HG03139 (cell line): ENCODE results near the gene BARX2.
"Not testable (repeated sequence)": the region's sequence is repeated elsewhere in the genome, so short reads cannot be mapped to it uniquely, and the experiment has no call there.

ENCODE experiments used
- ATAC-seq: cut with Tn5 transposase; IDR thresholded peaks from one replicate; pipeline ENCODE4 v1.9.1; 2021; ENCODE audit not compliant: unreplicated experiment

BARX2 gene, protein sequence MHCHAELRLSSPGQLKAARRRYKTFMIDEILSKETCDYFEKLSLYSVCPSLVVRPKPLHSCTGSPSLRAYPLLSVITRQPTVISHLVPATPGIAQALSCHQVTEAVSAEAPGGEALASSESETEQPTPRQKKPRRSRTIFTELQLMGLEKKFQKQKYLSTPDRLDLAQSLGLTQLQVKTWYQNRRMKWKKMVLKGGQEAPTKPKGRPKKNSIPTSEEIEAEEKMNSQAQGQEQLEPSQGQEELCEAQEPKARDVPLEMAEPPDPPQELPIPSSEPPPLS

DNA sequence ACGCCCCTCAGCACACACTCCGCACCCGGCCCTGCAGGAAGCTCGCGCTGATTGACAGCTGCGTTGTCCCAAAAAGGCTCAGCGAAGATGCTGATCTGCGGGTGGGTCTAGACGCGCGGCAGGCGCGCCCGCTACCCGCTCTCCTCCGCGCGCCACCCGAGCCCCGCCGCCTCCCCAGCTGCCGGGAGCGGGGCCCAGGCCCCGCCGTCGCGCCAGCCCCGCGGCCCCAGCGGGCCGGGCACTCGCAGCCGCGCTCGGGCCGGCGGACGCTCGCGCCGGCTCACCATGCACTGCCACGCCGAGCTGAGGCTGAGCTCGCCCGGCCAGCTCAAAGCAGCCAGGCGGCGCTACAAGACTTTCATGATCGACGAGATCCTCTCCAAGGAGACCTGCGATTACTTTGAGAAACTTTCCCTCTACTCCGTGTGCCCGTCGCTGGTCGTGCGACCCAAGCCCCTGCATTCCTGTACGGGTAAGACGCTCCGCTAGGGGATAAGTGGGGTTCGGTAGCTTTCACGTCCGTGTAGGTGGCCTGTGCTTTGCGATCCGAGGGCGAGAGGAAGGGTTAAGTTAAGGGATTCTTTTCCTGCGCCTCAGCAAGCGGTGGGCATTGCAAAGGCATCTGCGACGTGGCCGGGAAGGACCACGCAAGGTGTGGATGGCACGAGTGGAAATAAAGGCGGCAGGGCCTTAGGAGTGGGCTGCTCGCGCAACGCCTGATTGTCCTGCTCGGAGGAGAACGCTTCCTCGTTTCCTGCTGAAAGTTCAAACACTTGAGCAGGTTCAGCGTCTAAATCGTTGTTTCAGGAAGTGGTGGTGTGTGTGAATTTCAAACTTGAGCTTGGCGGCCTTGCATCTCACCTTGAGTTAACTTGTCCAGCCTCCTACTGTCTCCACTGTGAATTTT is at the start of gene BARX2:
Gene BARX2 (plus strand): TSS at position 98 of the 907 bp plus-strand sequence. CDS start 188 bp downstream, at position 286.
- ATAC-seq, result no peak

DNA sequence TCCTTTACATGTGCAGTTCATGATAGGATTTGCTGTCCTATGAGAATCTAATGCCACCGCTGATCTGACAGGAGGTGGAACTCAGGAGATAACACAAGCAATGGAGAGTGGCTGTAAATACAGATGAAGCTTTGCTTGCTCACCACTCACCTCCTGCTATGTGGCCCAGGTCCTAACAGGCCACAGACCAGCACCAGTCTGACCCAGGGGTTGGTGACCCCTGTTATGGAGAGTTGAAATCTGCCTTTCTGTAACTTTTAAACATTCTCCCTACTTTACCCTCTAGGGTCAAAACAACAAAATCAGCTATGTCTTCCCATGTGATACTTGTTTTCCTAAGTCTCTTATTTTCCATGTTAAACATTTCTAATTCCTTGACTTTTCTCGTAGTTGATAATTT is 48.7 kb upstream of the BARX2 start:
- no peak for ATAC-seq

DNA sequence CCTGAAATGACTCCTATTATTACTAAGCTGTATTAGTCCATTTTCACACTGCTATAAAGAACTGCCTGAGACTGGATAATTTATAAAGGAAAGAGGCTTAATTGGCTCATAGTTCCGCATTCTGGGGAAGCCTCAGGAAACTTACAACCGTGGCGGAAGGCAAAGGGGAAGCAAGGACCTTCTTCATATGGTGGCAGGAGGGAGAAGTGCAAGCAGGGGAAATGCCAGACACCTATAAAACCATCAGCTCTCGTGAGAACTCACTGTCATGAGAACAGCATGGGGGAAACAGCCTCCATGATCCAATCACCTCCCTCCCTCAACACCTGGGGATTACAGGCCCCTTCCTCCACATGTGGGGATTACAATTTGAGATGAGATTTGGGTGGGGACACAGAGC is 47.9 kb upstream of the BARX2 start:
- not testable (repeated sequence) for ATAC-seq

DNA sequence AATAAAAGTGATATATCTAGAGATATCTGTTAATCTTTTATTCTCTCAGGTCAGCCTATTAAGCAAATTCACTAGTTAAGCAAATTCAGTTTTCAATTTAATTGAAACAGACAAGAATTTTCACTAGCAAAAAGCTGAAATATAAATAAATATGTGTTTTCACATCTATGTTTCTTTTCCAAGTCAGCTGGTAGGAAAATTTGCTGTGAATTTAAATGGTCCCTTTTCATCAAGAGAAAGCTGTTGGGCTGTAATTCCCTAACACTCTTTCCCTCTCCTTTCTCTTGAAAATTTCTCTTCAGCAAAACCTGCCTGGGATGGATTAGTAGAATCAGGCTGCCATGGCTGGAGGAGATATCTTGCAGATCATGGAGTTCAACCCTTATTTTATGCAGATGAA is 46.9 kb upstream of the BARX2 start:
- no peak for ATAC-seq

DNA sequence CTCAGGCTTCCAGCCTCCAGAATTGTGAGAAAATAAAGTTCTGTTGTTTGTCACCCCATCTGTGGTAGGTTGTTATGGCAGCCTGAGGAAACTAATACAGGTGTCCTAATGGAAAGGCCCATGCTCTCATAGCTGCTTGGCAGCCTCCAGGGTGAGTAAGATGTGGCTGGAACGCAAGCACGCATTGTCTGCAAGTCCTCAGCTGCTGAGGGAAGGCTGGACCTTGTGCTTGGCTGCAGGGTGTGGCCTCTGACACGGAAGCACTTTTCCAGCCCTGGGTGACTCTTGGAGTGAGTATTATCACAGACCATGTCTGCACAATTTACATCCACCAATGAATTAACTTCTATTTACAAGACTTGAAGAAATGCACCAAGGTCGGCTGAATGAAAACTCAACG is 44.4 kb upstream of the BARX2 start:
- ATAC-seq, result no peak

DNA sequence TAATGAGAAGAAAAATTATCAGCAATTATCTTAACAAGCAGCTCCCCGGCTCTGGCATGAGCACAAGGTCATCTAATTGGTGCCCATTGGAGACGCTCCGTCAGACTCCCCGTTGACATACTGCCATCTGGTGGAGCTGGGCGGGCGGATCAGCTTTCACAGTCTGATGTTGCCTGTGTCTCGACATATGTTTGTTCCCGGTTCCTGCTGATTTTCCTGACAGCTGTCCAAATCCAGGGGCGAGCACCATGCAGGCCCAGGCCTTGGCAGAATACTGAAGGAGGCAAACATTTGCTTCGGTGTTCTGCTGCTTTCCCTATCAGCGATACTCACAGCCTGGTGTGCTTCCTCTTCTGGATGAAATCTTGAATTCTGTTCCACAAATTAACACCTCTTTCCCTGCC is 43.8 kb upstream of the BARX2 start:
- ATAC-seq, result peak; percentile 83

DNA sequence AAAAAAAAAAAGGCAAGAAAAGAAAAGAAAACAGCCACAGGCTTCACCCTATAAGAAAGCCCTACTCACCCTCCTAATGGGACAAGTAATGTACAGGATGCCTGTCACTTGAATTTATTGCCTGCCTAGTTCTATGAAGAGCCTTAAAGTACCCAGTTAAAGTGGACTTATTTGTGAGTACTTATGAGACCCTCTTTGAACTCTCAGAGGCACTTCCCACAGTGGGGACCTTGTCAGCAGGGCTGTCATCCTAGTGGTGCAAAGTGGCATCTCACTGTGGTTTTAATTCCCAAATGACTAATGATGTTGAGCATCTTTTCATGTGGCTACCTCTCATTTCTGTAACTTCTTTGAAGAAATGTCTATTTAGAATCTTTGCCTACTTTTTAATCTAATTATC is 41.8 kb upstream of the BARX2 start:
- ATAC-seq, result no peak

DNA sequence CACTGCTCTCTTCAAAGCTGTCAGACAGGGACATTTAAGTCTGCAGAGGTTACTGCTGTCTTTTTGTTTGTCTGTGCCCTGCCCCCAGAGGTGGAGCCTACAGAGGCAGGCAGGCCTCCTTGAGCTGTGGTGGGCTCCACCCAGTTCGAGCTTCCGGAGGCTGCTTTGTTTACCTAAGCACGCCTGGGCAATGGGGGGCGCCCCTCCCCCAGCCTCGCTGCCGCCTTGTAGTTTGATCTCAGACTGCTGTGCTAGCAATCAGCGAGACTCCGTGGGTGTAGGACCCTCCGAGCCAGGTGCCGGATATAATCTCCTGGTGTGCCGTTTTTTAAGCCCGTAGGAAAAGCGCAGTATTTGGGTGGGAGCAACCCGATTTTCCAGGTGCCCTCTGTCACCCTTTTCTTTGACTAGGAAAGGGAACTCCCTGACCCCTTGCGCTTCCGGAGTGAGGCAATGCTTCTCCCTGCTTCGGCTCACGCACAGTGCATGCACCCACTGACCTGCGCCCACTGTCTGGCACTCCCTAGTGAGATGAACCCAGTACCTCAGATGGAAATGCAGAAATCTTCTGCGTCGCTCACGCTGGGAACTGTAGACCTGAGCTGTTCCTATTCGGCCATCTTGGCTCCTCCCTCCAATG is 31.2 kb upstream of the BARX2 start:
- ATAC-seq, result not testable (repeated sequence)

DNA sequence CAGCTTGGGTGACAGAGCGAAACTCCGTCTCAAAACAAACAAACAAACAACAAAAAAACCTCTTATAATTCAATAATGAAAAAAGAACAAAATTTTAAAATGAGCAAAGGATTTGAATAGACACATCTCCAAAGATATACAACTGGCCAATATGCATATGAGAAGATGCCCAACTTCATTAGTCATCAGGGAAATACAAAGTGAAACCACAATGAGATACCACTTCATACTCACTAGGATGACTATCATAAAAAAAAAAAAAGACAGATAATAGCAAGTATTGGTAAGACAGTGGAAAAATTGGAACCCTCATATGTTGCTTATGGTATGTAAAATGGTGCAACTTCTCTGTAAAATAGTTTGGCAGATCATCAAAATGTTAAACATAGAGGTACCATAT is 28.7 kb upstream of the BARX2 start:
- no peak for ATAC-seq

DNA sequence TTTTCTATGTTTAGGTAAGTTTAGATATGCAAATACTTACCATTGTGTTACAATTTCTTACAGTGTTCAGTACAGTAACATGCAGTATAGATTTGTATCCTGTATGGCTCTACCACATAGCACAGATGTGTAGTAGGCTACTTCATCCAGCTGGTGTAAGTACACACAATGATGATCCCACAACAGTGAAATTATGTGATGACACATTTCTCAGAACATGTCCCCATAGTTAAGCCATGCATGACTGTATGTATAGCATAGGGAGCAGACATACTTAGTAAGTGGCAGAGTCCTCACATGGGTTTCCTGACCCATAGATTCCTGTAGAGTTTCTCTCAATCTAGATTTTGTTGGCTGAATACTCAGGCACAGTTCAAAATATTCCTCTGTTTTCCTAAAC is 26.8 kb upstream of the BARX2 start:
- ATAC-seq, result no peak

DNA sequence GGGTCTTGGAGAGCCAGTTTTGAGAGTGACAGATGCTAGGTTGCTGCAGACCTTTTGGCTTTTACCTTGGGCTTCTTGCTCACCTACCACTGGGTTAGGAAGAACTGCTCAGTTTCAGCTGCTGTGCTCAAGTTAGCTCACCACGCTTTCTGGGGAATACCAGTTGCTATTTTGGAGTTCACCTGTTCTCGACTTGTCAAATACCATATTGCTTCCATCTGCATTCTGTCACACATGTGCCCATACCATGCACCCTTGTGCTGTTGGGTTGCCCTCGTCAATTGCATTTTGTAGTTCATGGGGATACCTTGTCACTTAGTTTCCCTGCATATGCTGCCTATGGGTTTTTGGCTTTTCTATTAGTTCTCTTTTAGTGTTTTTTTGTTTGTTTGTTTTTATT is 23.0 kb upstream of the BARX2 start:
- ATAC-seq, result no peak

DNA sequence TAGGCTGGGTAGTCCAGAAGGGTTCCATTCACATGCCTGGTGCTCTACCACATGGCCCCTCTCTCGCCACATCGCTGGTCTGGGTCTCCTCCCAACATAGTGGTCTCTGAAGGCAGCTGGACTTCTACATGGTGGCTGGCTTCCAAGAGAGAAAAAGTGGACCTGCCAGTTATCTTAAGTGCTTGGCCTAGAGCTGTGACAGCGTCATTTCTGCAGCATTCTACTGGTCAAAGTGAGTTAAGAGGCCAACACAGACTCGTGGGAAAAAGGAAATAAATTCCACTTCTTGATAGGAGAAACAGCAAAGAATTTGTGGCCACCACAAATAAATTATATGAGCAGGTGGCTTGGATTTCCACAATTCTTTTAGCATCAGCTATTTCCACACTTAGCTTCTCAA is 21.0 kb upstream of the BARX2 start:
- no peak for ATAC-seq

DNA sequence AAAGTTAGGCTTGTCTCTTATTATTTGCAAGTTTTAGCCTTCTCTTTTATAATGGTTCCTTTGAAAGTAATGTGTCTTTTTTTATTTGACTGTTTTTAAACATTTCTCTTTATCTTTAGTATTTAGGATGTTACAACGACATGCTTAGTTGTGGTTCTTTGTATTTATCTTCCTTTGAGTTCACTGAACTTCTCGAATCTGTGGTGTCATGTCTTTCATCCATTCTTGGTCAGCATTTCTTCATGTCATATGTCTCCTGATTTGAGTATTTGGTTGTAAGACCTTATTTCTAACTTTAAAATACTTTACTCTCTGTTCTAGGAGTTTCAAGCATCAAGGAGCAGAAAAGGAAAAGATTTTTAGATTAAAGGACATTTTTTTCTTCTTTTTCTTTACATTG is 15.9 kb upstream of the BARX2 start:
- no peak for ATAC-seq

DNA sequence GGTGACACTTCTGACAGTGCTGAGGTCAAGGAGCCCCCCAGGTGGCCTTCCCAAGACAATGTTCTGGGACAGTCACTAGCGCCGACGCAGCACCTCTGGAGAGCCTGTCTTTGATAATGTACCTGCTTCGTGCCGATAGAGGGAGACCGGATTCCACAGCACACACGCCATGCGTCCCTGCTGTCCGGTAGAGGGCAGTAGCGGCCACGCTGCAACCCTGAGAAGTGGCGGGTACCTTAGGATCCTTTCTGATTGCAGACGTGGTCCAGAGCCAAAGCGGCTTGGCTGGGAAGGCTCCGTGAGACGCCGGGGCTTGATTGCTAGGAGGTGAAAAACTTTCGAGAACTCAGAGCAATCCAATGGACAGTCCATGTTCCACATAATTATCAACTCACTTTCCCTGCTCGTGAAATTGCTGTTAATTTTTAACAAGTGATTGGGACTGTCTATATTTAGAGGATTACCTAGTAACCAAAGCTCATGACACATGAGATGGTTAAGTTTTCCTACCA is 11.4 kb upstream of the BARX2 start:
- ATAC-seq, result peak; percentile 100

DNA sequence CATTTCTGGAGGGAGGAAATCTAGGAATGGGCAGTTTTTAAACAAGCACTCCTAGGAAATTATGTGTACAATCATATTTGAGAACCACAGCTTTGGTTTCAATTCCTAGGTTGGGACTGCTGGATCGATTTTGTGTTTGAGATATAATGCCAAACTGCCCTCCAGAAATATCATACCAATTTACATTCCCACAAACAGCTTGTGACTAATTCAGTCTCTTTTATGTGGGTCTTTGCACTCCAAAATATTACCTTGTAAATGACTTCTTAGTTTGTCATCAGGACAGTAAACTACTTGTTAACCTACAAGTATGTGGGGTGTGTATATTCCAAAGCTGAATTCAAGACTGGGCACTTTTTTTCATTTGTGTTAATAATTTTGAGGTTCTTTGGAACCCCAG is 9.8 kb upstream of the BARX2 start:
- no peak for ATAC-seq

DNA sequence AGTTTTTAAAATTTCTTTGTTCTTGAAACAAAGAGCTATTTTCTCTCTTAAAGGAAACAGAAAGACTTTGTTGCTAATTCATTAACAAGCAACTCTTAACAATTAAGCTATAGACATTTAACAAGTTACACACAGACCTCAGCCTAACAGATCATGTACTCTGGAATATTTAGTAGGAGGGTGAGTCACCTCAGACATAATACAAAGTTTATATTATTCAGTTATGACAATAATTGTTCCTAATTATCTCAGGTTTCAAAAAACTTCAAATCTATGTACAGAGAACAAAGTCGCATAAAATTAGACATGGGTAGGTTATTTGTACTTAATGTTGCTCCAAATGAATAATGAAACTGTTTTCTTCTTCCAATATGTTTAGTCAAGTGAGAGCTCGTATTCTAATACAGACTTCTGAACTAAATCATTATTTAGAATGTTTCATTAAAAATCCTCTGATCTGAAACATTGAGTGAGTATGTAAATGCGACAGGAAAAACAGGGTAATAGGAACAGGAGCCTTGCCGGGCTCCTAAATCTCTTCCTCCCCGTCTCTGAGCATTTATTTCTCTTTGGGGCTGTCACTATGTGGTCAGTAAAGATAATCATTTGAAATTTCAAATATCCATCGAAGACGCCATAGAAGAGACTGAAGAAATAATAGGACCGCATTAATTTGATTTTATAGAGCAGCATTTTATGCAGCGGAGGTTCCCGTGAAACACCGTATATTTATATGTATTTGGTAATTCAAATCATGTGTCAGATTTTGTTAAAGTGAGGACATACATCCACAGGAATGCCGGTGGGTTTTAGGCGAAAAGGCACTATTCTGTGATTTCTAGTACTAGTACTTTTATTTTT is 8.7 kb upstream of the BARX2 start:
- ATAC-seq, result no peak

DNA sequence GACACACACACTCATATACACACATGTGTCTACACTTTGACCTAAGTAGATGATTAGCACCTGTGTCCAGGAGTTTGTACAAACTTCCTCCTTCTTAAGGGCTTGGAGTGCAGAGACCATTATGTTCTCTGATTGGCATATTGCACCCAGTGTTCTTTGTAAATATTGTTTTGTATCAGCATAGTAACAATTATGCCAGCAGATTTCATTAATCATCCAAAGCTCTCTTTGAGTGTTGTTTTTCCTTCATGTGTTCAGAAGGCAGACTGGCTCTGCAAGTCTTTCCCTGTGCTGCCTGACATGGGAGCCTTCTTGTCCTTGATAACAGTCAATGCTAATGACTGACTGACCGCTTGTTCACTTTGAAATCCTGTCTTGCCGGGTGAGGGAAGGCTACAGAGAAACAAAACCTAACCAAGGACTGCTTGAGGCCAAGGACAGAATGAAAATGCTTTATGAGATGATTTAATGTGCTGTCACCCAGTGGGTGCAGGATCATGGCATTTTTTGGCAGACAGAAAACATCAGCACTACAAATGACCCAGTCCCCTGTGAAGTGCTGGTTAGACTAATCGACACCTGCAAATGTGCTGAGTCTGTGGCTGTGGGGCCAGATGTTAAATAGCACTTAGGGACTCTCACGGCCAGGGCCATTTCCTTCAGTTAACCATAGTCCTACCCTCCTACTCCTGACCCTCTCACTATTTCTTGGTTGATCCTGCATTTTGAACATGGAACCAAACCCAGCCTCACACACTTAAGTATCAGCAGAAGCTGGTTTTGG is 6.6 kb upstream of the BARX2 start:
- ATAC-seq, result no peak

DNA sequence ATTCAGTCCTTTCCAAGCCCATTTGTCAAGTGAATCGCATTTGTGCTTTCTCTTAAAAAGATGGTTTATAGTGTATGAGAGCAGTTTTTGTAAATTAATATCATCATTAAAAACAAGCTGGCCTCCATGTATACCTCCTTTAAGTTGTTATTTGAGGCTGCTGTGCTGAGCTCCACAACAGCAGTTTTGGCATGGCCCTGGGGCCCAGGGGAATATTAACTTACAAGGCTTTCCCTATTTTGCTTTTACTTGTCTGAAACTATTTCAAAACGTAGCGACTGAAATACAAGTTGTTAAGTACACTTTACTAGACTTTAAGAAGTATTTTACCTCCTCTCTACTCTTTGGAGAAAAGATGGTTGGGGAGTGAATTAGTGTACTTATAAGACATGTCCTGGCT is 4.9 kb upstream of the BARX2 start:
- no peak for ATAC-seq

DNA sequence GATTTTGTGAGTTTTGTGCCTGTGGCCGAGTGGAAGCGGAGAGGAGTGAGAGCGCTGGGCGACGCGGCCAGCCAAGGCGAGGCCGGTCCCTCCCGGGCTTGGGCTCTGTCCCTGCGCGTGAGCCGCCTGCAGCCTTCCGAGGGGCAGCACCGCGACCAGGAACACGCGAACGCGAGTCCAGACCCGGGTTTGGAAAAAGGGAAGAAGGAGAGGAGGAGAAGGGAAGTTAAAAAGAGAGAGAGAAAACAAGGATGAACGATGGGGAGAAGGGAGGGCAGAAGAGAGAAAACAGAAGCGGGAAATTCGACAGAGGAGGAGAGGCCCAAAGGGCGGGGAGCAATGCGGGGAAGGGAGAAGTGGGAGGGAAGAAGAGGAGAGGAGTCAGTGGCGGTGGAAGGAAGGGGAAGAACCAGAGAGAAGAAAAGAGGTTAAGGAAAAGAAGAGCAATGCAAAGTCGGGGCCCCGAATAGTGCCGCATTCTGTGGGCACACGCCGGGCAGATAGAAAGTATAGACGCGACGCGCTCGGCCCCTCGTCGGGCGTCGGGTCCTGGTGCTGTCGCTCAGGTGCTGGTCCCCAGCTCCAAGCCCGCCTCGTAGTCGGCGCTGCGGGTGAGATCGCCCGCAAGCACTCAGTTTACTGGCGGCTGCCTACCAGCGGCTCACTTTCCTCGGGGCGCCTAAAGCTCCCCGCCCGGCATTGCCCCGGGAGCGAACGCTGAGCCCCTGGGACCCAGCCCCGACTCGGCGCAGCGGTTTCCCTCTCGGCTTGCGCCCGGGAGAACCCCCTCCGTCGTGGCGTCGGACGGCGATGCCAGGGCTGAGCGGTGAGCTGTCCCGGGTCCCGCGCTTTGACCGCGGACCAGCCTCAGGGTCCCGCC is 2.8 kb upstream of the BARX2 start:
- ATAC-seq, result no peak
